GM19035 (cell line): ENCODE data around the gene TUT7.
"Not testable (repeated sequence)": the region's sequence is repeated elsewhere in the genome, so short reads cannot be mapped to it uniquely, and the experiment has no call there.

Experiments
- ATAC-seq: cut with Tn5 transposase; IDR thresholded peaks from one replicate; pipeline ENCODE4 v1.9.1; 2021; ENCODE audit not compliant: unreplicated experiment

Gene TUT7

DNA sequence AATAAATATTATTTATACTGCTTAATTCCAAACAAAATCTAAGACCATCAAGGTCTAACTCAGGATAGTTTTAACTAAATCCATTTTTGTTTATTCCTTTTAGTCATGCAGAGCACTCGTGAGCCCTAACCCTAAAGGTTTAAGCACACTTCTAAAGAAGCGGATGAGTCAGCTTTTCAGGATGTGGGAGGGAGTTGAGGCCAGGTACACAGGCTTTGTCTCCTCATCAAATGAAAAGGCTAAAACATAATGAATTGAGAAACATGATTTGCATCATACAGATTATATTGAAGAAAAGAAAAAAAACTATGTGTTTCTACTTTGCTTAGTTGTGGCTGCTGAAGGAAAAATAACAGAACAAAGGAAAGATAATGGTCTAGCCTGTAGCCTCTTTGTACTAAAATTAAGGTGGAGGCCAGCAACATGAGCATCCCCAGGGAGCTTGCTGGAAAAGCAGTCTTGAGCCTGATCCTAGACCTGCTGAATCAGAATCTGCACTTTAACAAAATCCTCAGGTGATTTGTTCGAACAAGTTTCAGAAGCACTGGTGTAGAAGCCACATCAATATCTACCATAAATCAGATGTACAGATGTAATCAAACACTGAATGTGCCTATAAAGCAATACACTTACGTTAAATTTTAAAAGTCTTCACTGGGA lies 50.8 kb downstream of the TUT7 start:
- ATAC-seq: no peak

DNA sequence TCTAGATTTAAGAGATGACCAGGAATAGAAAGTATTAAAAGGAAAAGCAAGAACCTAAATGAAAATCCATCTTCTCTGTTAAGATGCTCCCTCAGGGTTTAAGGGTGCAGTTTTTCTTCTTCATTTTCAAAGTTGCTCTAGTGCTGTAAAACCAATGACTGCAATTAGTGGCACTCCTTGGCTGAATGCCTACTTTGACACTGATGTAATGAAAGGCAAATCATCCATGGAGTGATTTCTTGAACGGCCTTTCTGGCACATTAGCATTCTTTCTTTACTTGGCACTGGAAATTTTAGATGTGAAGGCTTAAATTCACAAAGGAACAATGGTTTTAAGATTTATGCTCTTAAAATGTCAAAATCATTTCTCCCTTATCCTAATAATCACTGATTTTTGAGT lies 52.5 kb downstream of the TUT7 start:
- no peak for ATAC-seq

DNA sequence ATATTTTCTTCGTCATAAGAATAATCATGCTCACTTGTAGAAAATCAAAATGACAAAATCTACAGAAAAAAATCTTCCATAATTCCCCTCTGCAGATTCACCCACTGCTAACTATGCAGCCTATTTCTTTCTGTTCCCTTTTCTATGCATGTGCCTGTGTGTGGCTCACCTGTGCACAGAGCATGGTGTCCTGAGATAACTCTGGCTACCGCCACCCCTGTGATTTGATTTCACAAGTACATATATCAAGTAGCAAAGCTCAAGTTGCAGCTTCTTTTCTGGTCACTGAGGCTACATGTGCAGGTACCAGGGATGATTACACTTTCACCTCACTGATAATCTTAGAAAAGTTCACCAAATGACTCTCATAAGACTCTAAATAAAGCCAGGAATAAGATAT lies 53.5 kb downstream of the TUT7 start:
- no peak for ATAC-seq

DNA sequence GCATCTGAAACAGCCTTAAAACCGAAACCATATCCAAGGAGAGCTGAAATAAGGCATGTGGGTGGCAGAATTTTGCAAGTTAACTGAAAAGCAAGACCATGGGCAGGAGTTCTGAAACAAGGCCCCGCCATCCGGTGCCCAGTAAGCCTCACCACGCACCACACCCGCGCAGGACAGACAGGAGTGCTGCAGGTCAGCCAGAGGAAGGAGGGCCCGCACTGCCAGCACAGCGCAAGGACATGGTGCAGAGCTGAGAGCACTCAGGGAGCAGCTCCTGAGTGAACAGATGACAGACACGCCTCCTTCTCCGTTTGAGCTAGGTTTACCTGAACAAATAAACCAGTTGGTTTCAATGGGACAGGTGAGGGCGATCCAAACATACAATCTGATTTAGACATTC lies 55.3 kb downstream of the TUT7 start:
- ATAC-seq: no peak

DNA sequence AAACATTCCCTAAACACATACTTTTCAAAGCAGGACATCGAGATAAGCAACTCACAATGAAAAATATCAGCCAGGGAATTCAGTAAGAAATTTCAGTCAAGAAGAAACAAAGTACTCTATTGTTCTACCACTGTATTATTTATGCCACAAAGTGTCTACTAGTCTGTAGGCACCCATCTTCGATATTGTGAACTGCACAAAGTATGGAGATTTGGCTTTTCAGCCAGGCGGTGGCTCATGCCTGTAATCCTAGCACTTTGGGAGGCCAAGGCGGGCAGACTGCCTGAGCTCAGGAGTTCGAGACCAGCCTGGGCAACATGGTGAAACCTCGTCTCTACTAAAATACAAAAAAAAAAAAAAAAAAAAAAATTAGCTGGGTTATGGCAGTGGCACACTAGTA lies 63.9 kb downstream of the TUT7 start:
- ATAC-seq: not testable (repeated sequence)

DNA sequence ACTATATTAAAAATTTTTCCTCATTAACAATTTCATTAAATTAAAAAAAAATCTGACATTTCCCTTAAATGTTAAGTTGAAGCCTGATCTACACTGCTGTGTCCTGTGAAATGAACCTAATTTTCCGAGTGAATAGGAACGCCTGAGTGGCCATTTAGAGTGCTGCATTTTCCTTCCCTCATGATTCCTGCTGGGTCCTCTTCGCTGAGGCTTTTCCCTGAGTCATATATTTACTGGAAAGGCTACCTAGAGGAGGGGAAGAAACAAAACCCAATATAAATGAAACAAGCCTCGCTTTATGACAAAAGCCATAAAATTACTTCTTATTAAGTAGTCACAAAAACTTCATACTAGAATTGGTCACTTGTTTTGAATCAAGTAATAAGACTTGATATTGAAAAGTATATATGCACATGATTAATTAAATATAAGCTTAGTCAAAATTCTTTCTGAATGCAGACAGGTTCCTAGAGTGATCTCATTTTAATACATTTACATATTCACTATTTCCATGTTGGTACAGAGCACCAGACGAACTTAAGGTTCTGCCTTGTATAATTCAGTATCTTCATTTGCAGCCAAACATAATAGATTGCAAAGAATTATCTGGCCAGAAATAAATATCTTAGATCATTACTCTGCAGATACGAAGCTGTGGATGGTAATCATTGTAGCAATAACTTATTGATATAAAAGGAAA lies 65.6 kb downstream of the TUT7 start:
- ATAC-seq: no peak

DNA sequence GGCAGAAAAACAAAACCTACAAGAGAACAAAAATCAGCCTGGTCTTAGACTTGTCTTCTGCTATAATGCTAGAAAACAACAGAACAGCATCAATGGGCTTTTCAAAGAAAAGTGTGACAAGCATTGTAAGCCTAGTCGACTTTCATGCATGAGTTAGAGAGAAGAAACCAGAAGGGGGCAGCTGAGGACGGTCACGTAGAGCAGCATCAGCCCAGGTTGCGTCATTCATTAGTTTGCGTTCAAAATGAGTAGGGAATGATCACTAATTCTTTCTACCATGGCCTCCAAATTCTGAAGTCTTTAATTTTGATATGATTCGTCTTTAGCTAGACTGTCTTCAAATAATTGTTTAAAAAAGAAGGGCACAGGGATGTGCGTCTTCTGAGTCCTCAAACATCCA lies 67.2 kb downstream of the TUT7 start:
- no peak for ATAC-seq

DNA sequence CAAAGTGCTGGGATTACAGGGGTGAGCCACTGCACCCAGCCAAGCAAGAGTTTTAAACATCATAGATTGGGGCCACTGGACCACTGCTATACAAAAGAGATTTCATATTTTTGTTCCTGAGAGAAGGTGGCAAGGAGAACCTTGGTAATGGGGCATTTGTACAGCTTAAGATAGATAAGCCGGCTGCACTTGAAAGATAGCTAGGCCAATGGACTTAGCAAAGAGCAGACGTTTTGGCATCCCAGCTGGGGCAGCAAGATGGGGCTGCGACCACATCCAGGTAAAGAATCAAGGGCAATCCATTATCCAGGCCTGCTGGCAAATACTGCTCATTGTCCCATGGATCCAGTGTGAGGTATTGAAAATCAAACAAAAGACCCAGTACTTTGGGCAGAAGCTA lies 67.9 kb downstream of the TUT7 start:
- ATAC-seq: no peak

DNA sequence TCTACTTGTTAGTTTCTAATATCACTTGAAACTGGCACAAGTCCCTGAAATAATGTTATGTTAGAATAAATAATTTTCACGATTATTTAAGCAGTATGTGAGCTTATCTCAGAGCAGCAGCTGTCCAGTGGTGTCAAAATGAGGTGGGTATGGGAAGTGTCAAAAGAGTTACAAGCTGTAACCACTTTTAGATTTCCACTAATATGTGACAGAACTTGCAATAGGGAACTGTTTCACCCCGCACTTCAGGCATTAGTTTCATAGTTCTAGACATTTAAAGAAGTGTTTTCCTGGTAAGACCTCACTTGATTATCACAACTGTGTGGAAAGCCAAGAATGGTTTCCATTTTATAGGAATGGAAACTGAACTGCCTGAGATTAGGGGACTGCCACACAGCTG lies 68.9 kb downstream of the TUT7 start:
- ATAC-seq: no peak

DNA sequence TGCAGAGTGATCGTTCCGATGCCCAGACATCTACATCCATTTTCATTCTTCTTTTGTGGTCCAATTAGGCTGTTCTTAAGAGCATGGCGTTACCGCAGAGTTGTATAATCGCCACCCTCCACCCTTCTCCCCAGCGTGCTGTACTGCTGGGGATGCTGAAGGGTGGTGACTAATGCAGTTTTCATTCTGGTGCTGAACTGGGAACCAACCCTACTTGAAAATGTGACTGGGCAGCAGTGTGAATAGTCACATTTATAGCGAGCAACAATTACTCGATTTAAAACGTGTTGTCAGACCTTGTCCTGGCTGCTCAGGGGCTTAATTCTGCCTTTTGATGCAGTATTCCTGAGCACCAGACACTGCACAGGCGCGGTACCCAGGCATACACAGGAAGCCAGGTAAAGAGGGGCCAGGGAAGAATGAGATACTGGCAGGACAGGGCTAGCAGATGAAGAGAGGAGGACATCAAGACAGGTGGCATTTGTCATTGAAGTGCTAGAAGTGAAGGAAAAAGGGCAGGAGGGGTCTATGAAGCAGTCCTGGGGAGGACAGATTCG lies 71.2 kb downstream of the TUT7 start:
- peak; percentile 8 for ATAC-seq

DNA sequence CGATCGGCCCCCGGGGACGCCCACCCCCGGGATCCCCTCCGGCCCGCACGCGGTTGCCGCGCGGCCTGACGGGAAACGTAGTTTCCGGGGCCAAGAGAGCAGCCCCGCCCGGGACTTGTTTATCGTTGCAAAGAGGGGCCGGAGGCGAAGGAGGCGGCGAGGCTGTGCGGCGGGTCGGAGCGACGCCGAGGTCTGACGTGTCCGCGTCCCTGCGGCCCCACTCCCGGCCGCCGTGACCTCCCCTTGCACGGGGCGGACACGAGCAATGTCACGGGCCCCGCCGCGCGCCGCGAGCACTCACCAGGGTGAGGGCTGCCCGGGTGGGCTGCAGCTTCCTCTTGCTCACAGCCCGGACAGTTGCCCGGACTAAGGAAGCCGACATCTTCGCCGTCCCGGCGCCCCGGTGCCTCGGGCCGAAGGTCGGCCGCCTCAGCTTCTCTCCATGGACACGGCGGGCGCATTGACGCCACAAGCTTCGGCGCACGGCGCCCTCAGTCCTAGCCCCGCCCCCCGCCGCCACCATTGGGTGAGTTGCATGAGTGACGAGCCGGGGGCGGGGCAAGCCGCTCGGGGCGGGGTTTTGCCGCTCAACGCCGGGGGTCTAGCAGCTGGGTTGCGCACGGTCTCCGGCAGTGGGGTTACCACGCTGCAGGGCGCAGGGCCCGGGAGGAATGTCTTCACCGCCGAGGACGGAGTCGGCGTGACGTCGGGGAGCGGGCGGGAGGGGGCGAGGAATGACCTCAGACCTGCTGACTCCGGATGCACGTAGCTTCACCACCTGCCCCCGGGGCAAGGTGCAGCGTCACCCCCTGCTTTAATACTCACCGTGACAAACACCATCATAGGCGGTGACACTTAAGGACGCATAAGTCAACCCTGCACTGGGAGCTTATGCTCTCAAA lies 71.9 kb downstream of the TUT7 start, which contains the start of gene ISCA1:
TSS of gene ISCA1 (minus strand) at position 462 of the 902 bp plus-strand sequence. CDS start at position 382, 80 bp downstream.
- peak; percentile 86 for ATAC-seq

DNA sequence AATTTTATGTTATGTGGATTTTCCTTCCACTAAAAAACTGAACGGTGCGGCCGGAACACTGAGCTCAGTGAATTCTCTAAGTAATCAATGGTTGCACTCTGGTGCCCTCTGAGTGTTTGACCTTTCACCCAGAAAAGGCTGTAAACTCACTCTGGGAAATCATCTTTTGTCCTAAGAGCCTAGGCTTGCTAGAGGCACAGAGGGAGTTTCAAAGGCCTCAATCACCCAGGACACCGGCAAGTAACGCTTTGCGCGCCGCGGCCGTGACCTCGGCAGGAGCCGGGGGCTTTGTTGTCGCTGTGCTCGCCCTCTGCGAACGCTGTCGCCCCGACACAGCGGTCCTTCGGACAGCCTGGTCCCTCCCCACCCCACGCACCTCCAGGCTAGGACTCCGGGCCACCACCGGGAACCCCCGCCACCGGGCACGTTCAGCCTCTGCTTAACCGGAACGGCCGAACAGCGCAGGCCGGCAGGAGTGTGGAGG lies 72.6 kb downstream of the TUT7 start:
- peak; percentile 4 for ATAC-seq

DNA sequence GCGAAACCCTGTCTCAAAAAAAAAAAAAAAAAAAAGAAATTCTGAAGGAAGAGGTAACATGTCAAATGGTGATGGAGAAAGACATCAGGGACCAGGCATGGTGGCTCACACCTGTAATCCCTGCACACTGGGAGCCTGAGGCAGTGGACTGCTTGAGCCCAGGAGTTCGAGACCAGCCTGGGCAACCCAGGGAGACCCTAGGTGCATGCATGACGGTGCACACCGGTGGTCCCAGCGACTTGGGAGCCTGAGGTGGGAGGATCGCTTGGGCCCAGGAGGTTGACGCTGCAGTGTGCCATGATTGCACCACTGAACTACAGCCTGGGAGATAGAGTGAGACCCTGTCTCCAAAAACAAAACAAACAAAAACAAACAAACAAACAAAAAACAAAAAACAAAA lies 73.6 kb downstream of the TUT7 start:
- ATAC-seq: no peak

DNA sequence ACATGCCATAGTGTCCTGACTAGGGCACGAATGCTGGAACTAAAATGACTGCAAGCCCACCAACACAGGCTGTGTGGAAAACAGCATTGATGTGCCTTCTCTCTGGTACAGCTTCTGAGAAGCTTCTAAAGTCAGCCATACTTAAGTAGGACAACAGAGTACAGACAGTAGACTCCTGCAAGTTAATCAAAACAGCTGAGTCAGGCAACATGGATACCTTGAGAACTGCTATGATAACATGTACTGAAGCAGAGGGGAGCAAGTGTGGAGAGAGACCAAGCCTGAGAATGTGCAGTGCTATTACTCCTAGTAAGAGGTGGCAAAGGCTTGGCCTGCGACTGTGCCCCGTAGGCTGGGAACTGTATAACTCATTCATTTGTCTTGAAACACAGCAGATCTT lies 74.4 kb downstream of the TUT7 start:
- ATAC-seq: no peak

DNA sequence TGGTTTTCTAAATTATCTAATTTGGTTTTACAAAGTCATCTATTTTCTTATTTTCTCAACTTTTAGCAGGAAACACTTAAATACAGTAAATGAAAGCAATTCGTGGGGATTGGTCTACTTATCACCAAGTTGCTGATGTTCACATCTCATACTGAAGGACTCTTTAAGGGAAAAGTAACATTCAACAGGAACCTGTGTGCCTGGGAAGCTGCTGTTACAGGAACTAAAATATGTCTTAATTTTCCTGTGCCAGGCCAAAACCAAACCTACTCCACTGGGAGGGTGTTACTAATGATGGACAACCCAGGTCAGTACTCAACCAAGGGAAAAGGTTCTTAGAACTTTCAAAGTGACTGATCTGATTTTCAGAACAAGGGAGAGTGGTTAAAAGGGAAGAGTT lies 77.1 kb downstream of the TUT7 start:
- no peak for ATAC-seq

DNA sequence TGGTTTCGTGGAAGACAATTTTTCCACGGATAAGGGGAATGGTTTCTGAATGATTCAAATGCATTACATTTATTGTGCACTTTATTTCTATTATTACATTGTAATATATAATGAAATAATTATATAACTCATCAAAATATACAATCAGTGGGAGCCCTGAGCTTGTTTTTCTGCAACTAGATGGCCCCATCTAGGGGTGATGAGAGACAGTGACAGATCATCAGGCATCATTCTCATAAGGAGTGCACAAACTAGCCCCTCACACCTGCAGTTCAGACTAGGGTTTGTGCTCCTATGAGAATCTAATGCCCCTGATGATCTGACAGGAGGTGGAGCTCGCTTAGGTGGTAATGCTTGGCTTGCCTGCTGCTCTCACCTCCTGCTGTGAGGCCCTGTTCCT lies 78.2 kb downstream of the TUT7 start:
- no peak for ATAC-seq

DNA sequence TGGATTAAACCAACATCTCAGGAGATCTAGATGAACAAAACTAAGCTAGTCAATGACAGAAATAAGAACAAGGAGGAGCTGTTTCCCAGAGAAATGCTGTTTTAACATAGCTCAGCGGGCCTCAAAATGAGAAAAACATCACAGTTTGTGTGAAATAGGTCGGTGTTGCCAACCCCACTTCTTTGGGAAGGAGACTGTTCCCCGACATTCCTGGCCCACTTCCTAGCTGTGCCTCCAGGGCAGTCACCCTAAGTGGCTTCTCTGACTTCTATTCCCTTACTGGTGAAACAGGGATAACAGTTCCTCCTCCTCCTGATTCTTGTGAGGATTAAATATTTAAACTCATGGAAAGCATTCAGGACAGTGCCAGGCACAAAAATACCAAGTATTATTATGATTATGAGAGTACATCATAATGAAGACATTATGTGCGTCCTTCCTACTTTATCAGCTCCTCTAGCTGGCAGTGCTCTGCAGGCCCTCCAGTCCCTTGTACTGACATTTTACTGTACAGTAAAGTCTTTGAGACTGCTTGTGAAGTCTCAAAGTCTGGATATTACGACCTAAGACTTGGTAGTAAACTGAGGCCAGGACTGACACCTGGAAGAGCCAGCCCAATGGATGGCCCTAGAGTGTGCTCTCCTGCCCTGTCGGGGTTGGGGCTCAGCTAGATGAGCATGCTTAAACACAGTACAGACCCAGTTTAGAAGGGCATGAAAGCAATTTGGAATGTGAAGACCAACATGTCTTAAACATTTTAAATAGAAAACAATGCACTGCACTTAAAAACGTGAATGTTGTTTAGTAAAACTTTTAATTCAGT lies 79.2 kb downstream of the TUT7 start:
- no peak for ATAC-seq

DNA sequence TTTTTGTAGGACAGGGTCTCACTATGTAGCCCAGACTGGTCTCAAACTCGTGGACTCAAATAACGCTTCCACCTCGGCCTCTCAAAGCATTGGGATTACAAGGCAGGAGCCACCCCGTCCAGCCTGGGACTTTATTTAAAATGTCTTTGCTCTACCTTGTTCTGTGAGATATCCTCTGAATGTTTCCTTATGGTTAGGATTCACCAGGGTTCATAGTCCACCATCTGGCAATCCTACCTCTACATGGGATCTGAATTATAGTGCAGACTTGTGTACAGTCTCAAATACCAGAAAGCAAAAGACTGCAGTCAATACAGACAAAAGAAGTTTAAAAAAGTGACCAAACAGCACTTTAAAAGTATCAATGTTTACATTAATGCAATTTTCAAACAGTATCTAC lies 82.0 kb downstream of the TUT7 start:
- ATAC-seq: no peak

DNA sequence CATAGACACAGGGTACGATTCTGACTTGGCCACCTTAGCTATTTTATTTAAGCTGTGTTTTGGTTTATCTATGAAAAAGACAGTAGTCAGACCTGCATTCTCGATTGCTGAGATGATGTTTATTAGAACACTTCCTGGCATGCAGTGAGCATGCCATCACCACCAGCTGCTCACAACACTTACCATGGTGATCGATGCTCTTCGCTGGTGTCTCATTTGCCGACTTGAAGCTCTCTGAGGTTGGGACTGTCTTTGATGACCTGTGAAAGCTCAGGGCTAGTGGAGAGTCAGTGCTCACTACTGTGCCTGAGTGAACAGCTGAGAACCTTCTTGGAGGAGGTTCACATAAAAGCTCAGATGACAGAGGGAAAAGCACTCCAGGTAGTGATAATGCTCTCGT lies 90.3 kb downstream of the TUT7 start:
- ATAC-seq: no peak

DNA sequence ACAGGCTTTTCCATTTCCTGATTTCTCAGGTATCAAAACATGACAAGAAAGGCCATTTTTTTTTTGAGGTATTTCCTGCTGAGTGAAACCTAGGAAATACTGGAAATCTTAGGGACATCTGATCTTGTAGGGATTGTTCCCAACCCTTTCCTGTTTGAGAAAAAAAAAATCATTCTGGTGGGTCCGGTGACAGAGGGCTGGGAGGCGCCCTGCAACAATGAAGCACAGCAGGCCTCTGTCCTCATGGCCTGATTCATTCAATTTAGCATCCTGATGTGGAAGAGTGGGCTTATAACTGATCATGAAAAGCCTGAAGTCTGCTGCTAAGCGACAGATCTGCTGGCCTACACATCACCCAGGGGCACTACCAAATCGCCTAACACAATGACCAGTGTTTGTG lies 91.7 kb downstream of the TUT7 start:
- no peak for ATAC-seq
